SK-N-MC (cell line): ENCODE data around the gene EIF3J.

Experiments used
- DNase-seq: peaks from one replicate; pipeline ENCODE4 v3.0.0-alpha.2; 2011; ENCODE audit warnings: low read depth, low spot score
- H3K27ac ChIP-seq: fragments of 200-600 bp; sonication (generic); 2 replicates; pipeline ENCODE4 v1.5.1; 2016; ENCODE audit warnings: mixed run types
- H3K36me3 ChIP-seq: fragments of 200-600 bp; sonication (generic); 2 replicates; pipeline ENCODE4 v1.6.1; 2017; ENCODE audit warnings: antibody characterized with exemption, low read length, mixed read lengths; ENCODE audit not compliant: insufficient read depth
- H3K4me3 ChIP-seq: fragments of 200-600 bp; sonication (generic); 2 replicates; pipeline ENCODE4 v1.5.1; 2016
- H3K9ac ChIP-seq: fragments of 200-600 bp; sonication (generic); 2 replicates; pipeline ENCODE4 v1.8.0; 2017; ENCODE audit warnings: mixed run types, mixed read lengths; ENCODE audit not compliant: insufficient read length
- H3K9me3 ChIP-seq: fragments of 200-600 bp; sonication (generic); 2 replicates; pipeline ENCODE4 v1.6.1; 2017; ENCODE audit warnings: low read depth, mild to moderate bottlenecking, antibody characterized with exemption, low read length, moderate library complexity, mixed read lengths
- EZH2 ChIP-seq: fragments of 200-600 bp; sonication (generic); IDR thresholded peaks from one replicate; pipeline ENCODE4 v1.6.1; 2017; ENCODE audit warnings: antibody characterized with exemption
- FOXP2 ChIP-seq: optimal IDR thresholded peaks from 2 replicates; pipeline ENCODE3; 2011; ENCODE audit warnings: mild to moderate bottlenecking, moderate library complexity; ENCODE audit not compliant: insufficient read depth; ENCODE audit errors: extremely low read length, control extremely low read depth
- POLR2AphosphoS5 ChIP-seq: IDR thresholded peaks from 2 replicates; pipeline ENCODE4 v1.6.1; 2012; ENCODE audit warnings: mild to moderate bottlenecking, low read depth, low read length, borderline replicate concordance

Gene EIF3J

GRCh38 chr15:44573386-44573785 lies 36.4 kb downstream of the EIF3J start:
- Histone ChIP-seq H3K9me3 (no peaks in the 10 kb centered on the region), H3K4me3 (no peak overlapping the region), H3K36me3 (peaks cover 3% of the 10 kb centered on the region; the same call in 1 of the 2 replicates), H3K27ac (no peak overlapping the region), H3K9ac (no peak overlapping the region)
- no peak for DNase-seq
- no peak for TF ChIP-seq POLR2AphosphoS5
- TF ChIP-seq FOXP2: no peak

GRCh38 chr15:44574734-44575133 lies 37.8 kb downstream of the EIF3J start:
- Histone ChIP-seq H3K9ac (no peak overlapping the region), H3K9me3 (no peaks in the 10 kb centered on the region), H3K27ac (no peak overlapping the region), H3K4me3 (no peak overlapping the region), H3K36me3 (no peaks in the 10 kb centered on the region)
- TF ChIP-seq FOXP2 (no peak), EZH2 (no peak), POLR2AphosphoS5 (no peak)
- no peak for DNase-seq

- H3K27ac ChIP-seq: no peak overlapping the region
- no peak overlapping the region for H3K9ac ChIP-seq
- no peak for DNase-seq
- H3K4me3 ChIP-seq: no peak overlapping the region
- peaks cover 32% of the 10 kb centered on the region for H3K36me3 ChIP-seq
- no peak for TF ChIP-seq FOXP2
- TF ChIP-seq EZH2: no peak
- TF ChIP-seq POLR2AphosphoS5: no peak
- H3K9me3 ChIP-seq: no peaks in the 10 kb centered on the region
Measured at GRCh38 chr15:44580105-44580504, 43.2 kb downstream of the EIF3J start.

DNA sequence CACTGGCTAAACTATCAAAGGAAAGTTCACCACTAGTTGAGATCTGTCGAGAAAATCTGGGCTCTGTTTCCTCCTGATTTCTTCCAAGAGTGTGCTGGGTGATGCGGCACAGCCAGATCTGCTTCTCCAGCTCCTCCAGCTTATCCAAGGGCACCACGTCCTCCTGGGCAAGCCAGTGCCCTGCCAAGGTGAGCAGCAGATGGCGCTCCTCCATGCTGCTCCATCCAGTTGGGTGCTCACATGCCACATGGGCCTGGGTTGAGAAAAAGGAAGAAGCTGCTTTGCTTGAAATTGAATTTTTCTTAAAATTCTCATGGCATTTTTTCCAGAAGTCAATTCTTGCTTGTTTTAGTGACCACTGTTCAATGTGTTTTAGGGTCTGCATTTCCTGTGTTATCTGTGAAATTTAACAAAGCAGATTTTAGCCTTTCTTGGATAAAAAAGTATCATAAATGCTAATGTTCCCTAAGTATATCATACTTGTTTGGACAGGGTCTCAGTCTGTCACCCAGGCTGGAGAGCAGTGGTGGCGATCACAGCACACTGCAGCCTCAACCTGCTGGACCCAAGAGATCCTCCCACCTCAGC lies 47.3 kb downstream of the EIF3J start:
- no peaks in the 10 kb centered on the region for H3K9me3 ChIP-seq
- no peak overlapping the region for H3K27ac ChIP-seq
- H3K9ac ChIP-seq: no peak overlapping the region
- H3K36me3 ChIP-seq: peaks cover 55% of the 10 kb centered on the region
- TF ChIP-seq EZH2 (no peak), FOXP2 (no peak), POLR2AphosphoS5 (no peak)
- no peak overlapping the region for H3K4me3 ChIP-seq
- DNase-seq: no peak

DNA sequence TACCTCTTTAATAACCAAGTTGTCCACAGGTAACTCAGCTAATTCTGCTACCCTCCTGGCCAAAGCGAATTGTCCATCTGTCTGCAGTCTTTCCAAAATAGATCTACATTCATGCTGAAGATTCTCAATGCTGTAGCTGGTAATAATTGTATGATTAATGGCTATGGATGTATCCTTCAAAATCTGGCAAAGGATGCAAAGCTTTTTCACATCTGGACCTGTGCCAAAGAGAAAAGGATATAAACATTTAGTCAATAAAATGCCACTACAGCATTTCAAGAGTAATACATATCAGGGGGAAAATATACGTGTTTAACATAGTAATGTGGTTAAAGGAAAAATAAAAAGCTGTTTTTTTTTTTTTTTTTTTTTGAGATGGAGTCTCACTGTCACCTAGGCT lies 48.7 kb downstream of the EIF3J start:
- TF ChIP-seq EZH2 (no peak), FOXP2 (no peak), POLR2AphosphoS5 (no peak)
- no peak overlapping the region for H3K27ac ChIP-seq
- no peak overlapping the region for H3K4me3 ChIP-seq
- H3K9me3 ChIP-seq: no peaks in the 10 kb centered on the region
- peaks cover 61% of the 10 kb centered on the region for H3K36me3 ChIP-seq
- DNase-seq: no peak
- H3K9ac ChIP-seq: no peak overlapping the region

DNA sequence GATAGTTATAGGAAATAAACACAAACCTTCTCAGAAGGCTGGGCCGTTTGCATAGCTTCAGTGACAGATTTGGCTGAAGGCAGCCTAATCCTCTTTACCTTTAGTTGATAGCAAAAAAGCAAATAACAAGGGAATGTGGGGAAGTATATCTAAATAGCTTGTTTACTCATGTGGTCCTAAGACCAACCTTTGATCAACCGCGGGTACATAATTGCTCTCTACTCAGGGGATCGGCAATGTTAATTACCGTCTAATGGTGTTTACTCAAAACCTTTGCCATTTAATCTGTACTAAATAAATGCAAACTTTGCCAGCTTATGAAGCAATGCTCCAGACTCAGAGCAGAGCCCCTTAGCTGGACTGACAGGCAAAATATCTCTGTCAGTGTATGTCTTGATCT lies 51.6 kb downstream of the EIF3J start:
- H3K36me3 ChIP-seq: peaks cover 53% of the 10 kb centered on the region
- TF ChIP-seq EZH2: no peak
- H3K27ac ChIP-seq: no peak overlapping the region
- H3K9ac ChIP-seq: no peak overlapping the region
- H3K4me3 ChIP-seq: no peak overlapping the region
- no peaks in the 10 kb centered on the region for H3K9me3 ChIP-seq
- no peak for DNase-seq

DNA sequence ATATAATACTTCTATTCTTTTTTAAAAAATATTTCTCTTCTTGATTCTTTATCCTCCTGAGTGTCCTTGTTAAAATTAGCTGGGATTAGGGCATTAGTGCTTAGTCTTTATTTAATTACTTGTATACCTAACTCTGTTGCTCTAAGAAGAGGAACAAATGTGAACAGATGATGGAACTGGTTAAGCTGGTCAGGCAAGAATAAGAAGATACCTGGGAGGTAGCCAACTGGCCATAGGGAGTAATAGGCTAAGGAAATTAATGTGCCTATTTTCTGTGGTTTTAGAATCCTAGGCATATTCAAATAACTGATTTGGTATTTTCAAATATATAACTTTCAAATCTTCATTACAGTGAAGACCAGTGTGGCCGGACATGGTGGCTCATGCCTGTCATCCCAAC lies 54.4 kb downstream of the EIF3J start:
- DNase-seq: no peak
- Histone ChIP-seq H3K27ac (no peak overlapping the region), H3K9ac (no peak overlapping the region), H3K9me3 (no peaks in the 10 kb centered on the region), H3K36me3 (peaks cover 42% of the 10 kb centered on the region; the same call in 1 of the 2 replicates), H3K4me3 (no peak overlapping the region)
- TF ChIP-seq FOXP2 (no peak), EZH2 (no peak), POLR2AphosphoS5 (no peak)

DNA sequence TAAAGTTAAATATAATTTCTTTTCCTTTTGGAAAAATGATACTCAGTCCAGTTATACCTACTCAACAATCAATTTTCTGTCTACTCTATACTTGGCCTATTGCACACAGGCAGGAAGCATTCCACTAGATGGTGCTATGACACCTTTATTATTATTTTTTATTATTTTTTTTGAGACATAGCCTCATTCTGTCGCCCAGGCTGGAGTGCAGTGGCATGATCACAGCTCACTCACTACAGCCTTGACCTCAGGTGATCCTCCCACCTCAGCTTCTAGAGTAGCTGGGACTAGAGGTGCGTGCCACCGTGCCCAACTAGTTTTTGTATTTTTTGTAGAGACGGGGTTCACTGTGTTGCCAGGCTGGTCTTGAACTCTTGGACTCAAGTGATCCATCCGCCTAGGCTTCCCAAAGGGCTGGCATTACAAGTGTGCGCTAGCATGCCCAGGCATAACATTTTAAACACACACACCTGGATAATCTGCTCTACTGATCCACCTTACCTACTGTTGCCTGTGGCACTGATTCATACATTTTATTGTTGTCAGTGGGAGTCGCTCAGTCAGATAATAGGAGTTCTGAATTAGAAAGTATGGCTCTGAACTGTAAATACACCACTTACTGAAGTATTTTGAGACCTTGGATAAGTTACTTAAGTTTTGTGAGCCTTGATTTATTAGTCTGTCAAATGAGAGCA lies 56.2 kb downstream of the EIF3J start:
- Histone ChIP-seq H3K4me3 (no peak overlapping the region), H3K9ac (no peak overlapping the region), H3K9me3 (no peaks in the 10 kb centered on the region), H3K36me3 (peaks cover 33% of the 10 kb centered on the region; the same call in 1 of the 2 replicates), H3K27ac (no peak overlapping the region)
- no peak for DNase-seq
- TF ChIP-seq EZH2 (no peak), POLR2AphosphoS5 (no peak), FOXP2 (no peak)

DNA sequence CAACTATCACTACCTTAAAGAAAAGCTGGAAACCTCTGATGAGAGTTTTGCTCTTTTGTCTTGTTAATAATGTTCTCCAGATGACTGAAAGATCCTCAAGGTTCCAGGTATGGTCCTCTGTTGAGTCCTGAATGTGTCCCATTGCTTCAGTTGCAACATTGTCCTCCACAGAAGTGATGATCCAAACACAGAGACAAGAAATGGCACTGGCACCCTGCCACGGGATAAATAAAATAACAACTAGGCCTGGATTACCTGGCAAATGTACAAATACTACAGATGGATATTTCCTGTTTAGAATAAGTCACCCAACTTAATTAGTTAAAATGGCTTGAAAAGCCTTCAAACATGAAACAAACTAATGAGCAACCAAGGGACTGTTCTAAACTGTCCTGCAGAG lies 58.3 kb downstream of the EIF3J start:
- peaks cover 25% of the 10 kb centered on the region for H3K36me3 ChIP-seq
- DNase-seq: no peak
- H3K9me3 ChIP-seq: no peaks in the 10 kb centered on the region
- H3K9ac ChIP-seq: no peak overlapping the region
- no peak overlapping the region for H3K4me3 ChIP-seq
- TF ChIP-seq POLR2AphosphoS5 (no peak), FOXP2 (no peak), EZH2 (no peak)
- no peak overlapping the region for H3K27ac ChIP-seq
